ENCODE measurements around the gene SLC2A3. TPM values are rescaled to one million over a fixed set of nuclear protein-coding genes. Genes with fewer than 3 reads are reported as not detected.
"Not testable (repeated sequence)": the region's sequence is repeated elsewhere in the genome, so short reads cannot be mapped to it uniquely, and the experiment has no call there.

SLC2A3 gene
- 462 and 548 TPM in 2 replicates for total RNA-seq (ENCODE audit: low replicate concordance)

GRCh38 chr12:7935590-7936581 is at the start of gene SLC2A3:
TSS of gene SLC2A3 (minus strand) at chr12:7936187. CDS start at chr12:7936034, 153 bp downstream.
- Mint-ChIP-seq H3K9me3 (peaks cover 4% of the 10 kb centered on the region), H3K4me1 (peaks cover 12% of the 10 kb centered on the region), H3K27me3 (ENCODE audit: insufficient read depth, low read depth) (no peaks in the 10 kb centered on the region), H3K36me3 (peaks cover 9% of the 10 kb centered on the region), H3K4me3 (no peak within 1 kb of the TSS), H3K27ac (no peak within 1 kb of the TSS)
- no peaks in the 10 kb centered on the region for H3K9me3 ChIP-seq (ENCODE audit: low read depth)
- DNase-seq (ENCODE audit: low spot score): peak; percentile 72
- H4K20me1 ChIP-seq (ENCODE audit: low read depth): peaks cover 49% of the 10 kb centered on the region
- no peak within 1 kb of the TSS for H2AFZ ChIP-seq (replicated peaks)
- H3K27ac ChIP-seq: peak within 1 kb of the TSS; percentile 49
- TF ChIP-seq, protein P1, sequence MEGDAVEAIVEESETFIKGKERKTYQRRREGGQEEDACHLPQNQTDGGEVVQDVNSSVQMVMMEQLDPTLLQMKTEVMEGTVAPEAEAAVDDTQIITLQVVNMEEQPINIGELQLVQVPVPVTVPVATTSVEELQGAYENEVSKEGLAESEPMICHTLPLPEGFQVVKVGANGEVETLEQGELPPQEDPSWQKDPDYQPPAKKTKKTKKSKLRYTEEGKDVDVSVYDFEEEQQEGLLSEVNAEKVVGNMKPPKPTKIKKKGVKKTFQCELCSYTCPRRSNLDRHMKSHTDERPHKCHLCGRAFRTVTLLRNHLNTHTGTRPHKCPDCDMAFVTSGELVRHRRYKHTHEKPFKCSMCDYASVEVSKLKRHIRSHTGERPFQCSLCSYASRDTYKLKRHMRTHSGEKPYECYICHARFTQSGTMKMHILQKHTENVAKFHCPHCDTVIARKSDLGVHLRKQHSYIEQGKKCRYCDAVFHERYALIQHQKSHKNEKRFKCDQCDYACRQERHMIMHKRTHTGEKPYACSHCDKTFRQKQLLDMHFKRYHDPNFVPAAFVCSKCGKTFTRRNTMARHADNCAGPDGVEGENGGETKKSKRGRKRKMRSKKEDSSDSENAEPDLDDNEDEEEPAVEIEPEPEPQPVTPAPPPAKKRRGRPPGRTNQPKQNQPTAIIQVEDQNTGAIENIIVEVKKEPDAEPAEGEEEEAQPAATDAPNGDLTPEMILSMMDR (IDR thresholded peaks at IDR 0.05): no peak
- TF ChIP-seq EZH2phosphoT487 (IDR thresholded peaks at IDR 0.05): no peak
- TF ChIP-seq EZH2 (IDR thresholded peaks at IDR 0.05): no peak
- peak within 1 kb of the TSS; percentile 94 for H3K4me3 ChIP-seq
- peaks cover 18% of the 10 kb centered on the region for H3K4me1 ChIP-seq
- peaks cover 48% of the 10 kb centered on the region for H3K79me2 ChIP-seq (ENCODE audit: low read depth)
- H3F3A ChIP-seq (ENCODE audit: low read depth): peaks cover 23% of the 10 kb centered on the region
- H3K36me3 ChIP-seq: peaks cover 13% of the 10 kb centered on the region
- no peaks in the 10 kb centered on the region for H3K27me3 ChIP-seq
- peak within 1 kb of the TSS; percentile 92 for H3K4me2 ChIP-seq
- H3K9ac ChIP-seq: peak within 1 kb of the TSS; percentile 55

GRCh38 chr12:7984900-7985299 is 48.9 kb upstream of the SLC2A3 start:
- H3K27ac ChIP-seq: no peak overlapping the region
- no peaks in the 10 kb centered on the region for H3K36me3 Mint-ChIP-seq
- no peaks in the 10 kb centered on the region for H4K20me1 ChIP-seq (ENCODE audit: low read depth)
- no peak for DNase-seq (ENCODE audit: low spot score)
- H3K27me3 ChIP-seq: no peaks in the 10 kb centered on the region
- no peaks in the 10 kb centered on the region for H3K9me3 Mint-ChIP-seq
- TF ChIP-seq EZH2phosphoT487 (IDR thresholded peaks at IDR 0.05) (no peak), EZH2 (IDR thresholded peaks at IDR 0.05) (no peak)
- TF ChIP-seq, protein P1 (IDR thresholded peaks at IDR 0.05): no peak
- H3K9ac ChIP-seq: no peak overlapping the region
- no peak overlapping the region for H3K4me3 ChIP-seq
- no peaks in the 10 kb centered on the region for H3K9me3 ChIP-seq (ENCODE audit: low read depth)
- H3F3A ChIP-seq (ENCODE audit: low read depth): peaks cover 5% of the 10 kb centered on the region
- H3K4me1 Mint-ChIP-seq: peaks cover 17% of the 10 kb centered on the region
- H3K27me3 Mint-ChIP-seq (ENCODE audit: insufficient read depth, low read depth): peaks cover 2% of the 10 kb centered on the region
- no peaks in the 10 kb centered on the region for H3K36me3 ChIP-seq
- H3K27ac Mint-ChIP-seq: no peak overlapping the region
- peaks cover 21% of the 10 kb centered on the region for H3K4me1 ChIP-seq
- no peaks in the 10 kb centered on the region for H3K79me2 ChIP-seq (ENCODE audit: low read depth)
- H2AFZ ChIP-seq (replicated peaks): no peak overlapping the region
- H3K4me3 Mint-ChIP-seq: no peak overlapping the region
- H3K4me2 ChIP-seq: no peak overlapping the region

DNA sequence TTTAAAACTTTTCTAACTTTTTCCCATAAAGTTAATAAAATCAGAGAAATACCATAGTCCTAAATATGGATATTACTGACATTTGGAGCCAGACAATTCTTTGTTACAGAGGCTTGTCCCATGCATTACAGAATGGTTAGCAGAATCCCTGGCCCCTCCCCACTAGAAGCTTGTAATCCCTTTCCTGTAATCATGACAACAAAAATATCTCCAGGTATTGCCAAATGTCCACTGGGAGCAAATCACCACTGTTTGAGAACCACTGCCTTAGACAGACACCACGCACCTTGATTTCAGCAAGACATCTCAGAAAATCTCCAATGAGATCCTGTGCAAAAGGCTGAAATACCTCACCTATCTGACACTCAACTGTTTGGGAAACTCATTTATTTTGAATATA is 47.5 kb upstream of the SLC2A3 start:
- not testable (repeated sequence) for H3K9me3 Mint-ChIP-seq; H2AFZ ChIP-seq (replicated peaks)

DNA sequence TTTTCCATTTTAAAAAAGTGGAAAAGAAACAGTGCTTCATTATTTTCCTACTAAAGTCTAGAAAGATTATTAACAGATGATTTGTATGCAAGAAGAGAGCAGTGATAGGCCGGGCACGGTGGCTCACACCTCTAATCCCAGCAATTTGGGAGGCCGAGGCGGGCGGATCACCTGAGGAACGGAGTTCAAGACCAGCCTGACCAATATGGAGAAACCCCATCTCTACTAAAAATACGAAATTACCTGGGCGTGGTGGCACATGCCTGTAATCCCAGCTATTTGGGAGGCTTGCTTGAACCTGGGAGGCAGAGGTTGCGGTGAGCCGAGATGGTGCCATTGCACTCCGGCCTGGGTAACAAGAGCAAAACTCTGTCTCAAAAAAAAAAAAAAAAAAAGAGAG is 47.0 kb upstream of the SLC2A3 start:
- DNase-seq (ENCODE audit: low spot score); H3K79me2 ChIP-seq (ENCODE audit: low read depth); H3K27me3 Mint-ChIP-seq (ENCODE audit: insufficient read depth, low read depth); H3K4me3 ChIP-seq; H4K20me1 ChIP-seq (ENCODE audit: low read depth); H3K4me3 Mint-ChIP-seq; H3K27ac Mint-ChIP-seq; H2AFZ ChIP-seq (replicated peaks); H3K36me3 Mint-ChIP-seq; H3K9me3 ChIP-seq (ENCODE audit: low read depth); H3K9me3 Mint-ChIP-seq; H3K27me3 ChIP-seq; H3K9ac ChIP-seq; H3F3A ChIP-seq (ENCODE audit: low read depth); H3K36me3 ChIP-seq: not testable (repeated sequence)
- H3K4me1 Mint-ChIP-seq: peaks cover 21% of the 10 kb centered on the region
- Histone ChIP-seq H3K4me1 (peaks cover 21% of the 10 kb centered on the region), H3K27ac (peak overlapping the region; percentile 61), H3K4me2 (peak overlapping the region; percentile 37)

More for the DNA sequence above, 47.5 kb upstream of the SLC2A3 start:
- H3K4me1 Mint-ChIP-seq: peaks cover 17% of the 10 kb centered on the region
- not testable (repeated sequence) for H3K36me3 ChIP-seq; H3K79me2 ChIP-seq (ENCODE audit: low read depth); H3F3A ChIP-seq (ENCODE audit: low read depth); H3K4me2 ChIP-seq; H3K4me3 ChIP-seq; H3K4me3 Mint-ChIP-seq; H3K9me3 ChIP-seq (ENCODE audit: low read depth); H3K27me3 Mint-ChIP-seq (ENCODE audit: insufficient read depth, low read depth); DNase-seq (ENCODE audit: low spot score); H4K20me1 ChIP-seq (ENCODE audit: low read depth); H3K27me3 ChIP-seq; H3K9ac ChIP-seq; H3K36me3 Mint-ChIP-seq
- H3K4me1 ChIP-seq: peaks cover 21% of the 10 kb centered on the region
- peak overlapping the region; percentile 76 for H3K27ac Mint-ChIP-seq
- H3K27ac ChIP-seq: peak overlapping the region; percentile 70

DNA sequence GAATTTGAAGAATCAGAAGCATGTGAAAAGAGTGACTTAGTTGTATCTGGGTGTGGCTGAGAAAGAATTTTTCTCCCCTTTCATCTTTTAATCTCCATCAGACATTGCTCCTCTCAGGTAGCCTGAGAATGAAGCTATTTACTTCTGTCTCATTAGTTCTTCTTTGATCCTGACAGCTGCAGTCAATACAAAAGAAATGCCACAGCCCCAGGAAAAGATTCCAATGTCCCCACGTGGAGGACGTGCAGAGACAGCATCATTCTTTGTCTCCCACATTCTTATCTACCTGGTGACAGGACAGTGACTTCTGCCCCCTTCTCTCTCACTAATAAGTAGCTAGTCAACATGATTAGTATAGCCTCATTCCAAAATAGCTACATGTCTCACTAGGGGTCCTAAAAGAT is 46.3 kb upstream of the SLC2A3 start:
- not testable (repeated sequence) for H3K9me3 Mint-ChIP-seq

More for the DNA sequence above, 46.3 kb upstream of the SLC2A3 start:
- not testable (repeated sequence) for H3K36me3 Mint-ChIP-seq; H3K4me3 Mint-ChIP-seq; H2AFZ ChIP-seq (replicated peaks); H3K27me3 Mint-ChIP-seq (ENCODE audit: insufficient read depth, low read depth); H4K20me1 ChIP-seq (ENCODE audit: low read depth); H3K9ac ChIP-seq; H3K9me3 ChIP-seq (ENCODE audit: low read depth); H3K79me2 ChIP-seq (ENCODE audit: low read depth); H3K4me3 ChIP-seq; H3K36me3 ChIP-seq; H3F3A ChIP-seq (ENCODE audit: low read depth); H3K27me3 ChIP-seq; H3K27ac Mint-ChIP-seq
- H3K27ac ChIP-seq: peak overlapping the region; percentile 61
- peak overlapping the region; percentile 37 for H3K4me2 ChIP-seq
- peak; percentile 31 for DNase-seq (ENCODE audit: low spot score)
- peaks cover 21% of the 10 kb centered on the region for H3K4me1 ChIP-seq
- peaks cover 22% of the 10 kb centered on the region for H3K4me1 Mint-ChIP-seq

Data from neural progenitor cell (in vitro differentiated cells).